Measurements from ENCODE around the gene COMMD7.

- TF ChIP-seq CTCF (IDR thresholded peaks at IDR 0.05; ENCODE audit: poor library complexity) (no peak), EZH2phosphoT487 (IDR thresholded peaks at IDR 0.05; ENCODE audit: low read depth, severe bottlenecking, unreplicated experiment) (no peak)
Measured at GRCh38 chr20:32660661-32661060, 82.6 kb downstream of the COMMD7 start.

Measured in hepatocyte (in vitro differentiated cells).